Neural cell (in vitro differentiated cells): ENCODE measurements around the gene S100A16. TPM values are rescaled to one million over a fixed set of nuclear protein-coding genes. Genes with fewer than 3 reads are reported as not detected.

Experiments used
- H2AFZ ChIP-seq: fragments of 200-600, 300-800 bp; sonication (generic), shearing (Covaris generic); 2 replicates; pipeline ENCODE4 v1.6.0; 2014; ENCODE audit warnings: low read depth, mild to moderate bottlenecking, antibody characterized with exemption, low read length, moderate library complexity
- H3F3A ChIP-seq: fragments of 200-600 bp; shearing (Covaris generic); 2 replicates; pipeline ENCODE4 v1.6.1; 2016; ENCODE audit warnings: mild to moderate bottlenecking, moderate library complexity, mixed read lengths, antibody characterized with exemption, low read length; ENCODE audit not compliant: insufficient read depth, poor library complexity, severe bottlenecking
- H3K27ac ChIP-seq: fragments of 200-600, 300-800 bp; sonication (generic), shearing (Covaris generic); 2 replicates; pipeline ENCODE4 v1.5.1; 2014; ENCODE audit warnings: mild to moderate bottlenecking, low read length, moderate library complexity
- H3K27me3 ChIP-seq: fragments of 300-800, 200-600 bp; sonication (generic), shearing (Covaris generic); 2 replicates; pipeline ENCODE4 v1.6.0; 2014; ENCODE audit warnings: mild to moderate bottlenecking, low read depth, low read length, moderate library complexity; ENCODE audit not compliant: insufficient read depth
- H3K36me3 ChIP-seq: fragments of 300-800, 200-600 bp; sonication (generic), shearing (Covaris generic); 2 replicates; pipeline ENCODE4 v1.5.1; 2014; ENCODE audit warnings: mild to moderate bottlenecking, antibody characterized with exemption, low read length, moderate library complexity; ENCODE audit not compliant: insufficient read depth
- H3K4me2 ChIP-seq: fragments of 300-800, 200-600 bp; sonication (generic), shearing (Covaris generic); 2 replicates; pipeline ENCODE4 v1.6.0; 2014; ENCODE audit warnings: mild to moderate bottlenecking, low read length
- H3K4me3 ChIP-seq: fragments of 300-800, 200-600 bp; sonication (generic), shearing (Covaris generic); 2 replicates; pipeline ENCODE4 v1.5.1; 2014; ENCODE audit warnings: mild to moderate bottlenecking, low read length, moderate library complexity
- H3K79me2 ChIP-seq: fragments of 200-600 bp; shearing (Covaris generic); replicated peaks from 2 replicates; pipeline ENCODE4 v1.6.0; 2014; ENCODE audit warnings: mild to moderate bottlenecking, low read length, moderate library complexity; ENCODE audit not compliant: insufficient read depth
- H3K9ac ChIP-seq: fragments of 300-800, 200-600 bp; sonication (generic), shearing (Covaris generic); 2 replicates; pipeline ENCODE4 v1.6.1; 2016; ENCODE audit warnings: mild to moderate bottlenecking, low read length, mixed read lengths
- H3K9me2 ChIP-seq: fragments of 200-600 bp; shearing (Covaris generic); 2 replicates; pipeline ENCODE4 v1.6.1; 2016; ENCODE audit warnings: mild to moderate bottlenecking, low read length, mixed read lengths; ENCODE audit not compliant: insufficient read depth
- H3K9me3 ChIP-seq: fragments of 200-600, 300-800 bp; sonication (generic), shearing (Covaris generic); 2 replicates; pipeline ENCODE4 v1.6.1; 2016; ENCODE audit warnings: mild to moderate bottlenecking, mixed run types, low read length, moderate library complexity, mixed read lengths
- H4K20me1 ChIP-seq: fragments of 200-600 bp; shearing (Covaris generic); 2 replicates; pipeline ENCODE4 v1.6.1; 2016; ENCODE audit warnings: mild to moderate bottlenecking, mixed run types; ENCODE audit not compliant: insufficient read depth
- CTCF ChIP-seq: fragments of 450-650 bp; IDR thresholded peaks from 2 replicates; pipeline ENCODE4 v1.5.1; 2014; ENCODE audit warnings: antibody characterized with exemption, mild to moderate bottlenecking, moderate library complexity; ENCODE audit not compliant: poor library complexity, severe bottlenecking
- EP300 ChIP-seq: fragments of 450-650 bp; conservative IDR thresholded peaks from 2 replicates; pipeline ENCODE4 v1.6.1; 2014; ENCODE audit warnings: antibody characterized with exemption, mild to moderate bottlenecking, moderate library complexity; ENCODE audit not compliant: poor library complexity, severe bottlenecking
- EZH2 ChIP-seq: fragments of 200-600, 300-800 bp; shearing (Covaris generic), sonication (generic); IDR thresholded peaks from 2 replicates; pipeline ENCODE4 v1.6.1; 2014; ENCODE audit warnings: antibody characterized with exemption, low read length, borderline replicate concordance, mild to moderate bottlenecking; ENCODE audit not compliant: insufficient read depth, poor library complexity, severe bottlenecking
- MXI1 ChIP-seq: fragments of 450-650 bp; conservative IDR thresholded peaks from 2 replicates; pipeline ENCODE4 v1.6.1; 2014; ENCODE audit warnings: antibody characterized with exemption, mild to moderate bottlenecking; ENCODE audit not compliant: poor library complexity, severe bottlenecking
- POLR2AphosphoS5 ChIP-seq: IDR thresholded peaks from 2 replicates; pipeline ENCODE4 v1.6.1; 2012
- RAD21 ChIP-seq: fragments of 450-650 bp; conservative IDR thresholded peaks from 2 replicates; pipeline ENCODE4 v1.6.1; 2014; ENCODE audit warnings: antibody characterized with exemption, mild to moderate bottlenecking, moderate library complexity
- REST ChIP-seq: IDR thresholded peaks from 2 replicates; pipeline ENCODE4 v1.6.1; 2012; ENCODE audit warnings: borderline replicate concordance
- SMC3 ChIP-seq: fragments of 450-650 bp; conservative IDR thresholded peaks from 2 replicates; pipeline ENCODE4 v1.6.1; 2014; ENCODE audit warnings: antibody characterized with exemption, mild to moderate bottlenecking, moderate library complexity; ENCODE audit not compliant: poor library complexity
- TAF1 ChIP-seq: IDR thresholded peaks from 2 replicates; pipeline ENCODE4 v1.6.1; 2012; ENCODE audit warnings: low read depth
- polyA plus RNA-seq: library from polyadenylated mRNA; depleted of rRNA; stranded (reverse); fragments of >200 nt; gene quantifications from 2 replicates; pipeline ENCODE4 v1.2.3, GENCODE V29; 2014

S100A16 gene
- polyA plus RNA-seq, 1 donor from 2014 or later: not detected

GRCh38 chr1:153608089-153608682 is 4.8 kb downstream of the S100A16 start:
- Histone ChIP-seq H3K79me2 (no peaks in the 10 kb centered on the region), H3K4me3 (no peak overlapping the region), H3K9me2 (no peaks in the 10 kb centered on the region), H4K20me1 (no peaks in the 10 kb centered on the region), H3F3A (no peaks in the 10 kb centered on the region), H3K9me3 (no peaks in the 10 kb centered on the region), H3K36me3 (no peaks in the 10 kb centered on the region), H3K27me3 (no peaks in the 10 kb centered on the region), H3K27ac (no peak overlapping the region), H3K9ac (no peak overlapping the region), H2AFZ (no peak overlapping the region), H3K4me2 (no peak overlapping the region)
- TF ChIP-seq EZH2 (no peak), POLR2AphosphoS5 (no peak), REST (no peak), CTCF (no peak), SMC3 (no peak), RAD21 (no peak), EP300 (no peak), TAF1 (no peak), MXI1 (no peak)

- no peaks in the 10 kb centered on the region for H3K9me3 ChIP-seq
- H3F3A ChIP-seq: no peaks in the 10 kb centered on the region
- no peak overlapping the region for H3K27ac ChIP-seq
- no peaks in the 10 kb centered on the region for H3K79me2 ChIP-seq
- H2AFZ ChIP-seq: no peak overlapping the region
- H3K4me2 ChIP-seq: no peak overlapping the region
- no peak overlapping the region for H3K9ac ChIP-seq
- H3K36me3 ChIP-seq: no peaks in the 10 kb centered on the region
- TF ChIP-seq EP300 (no peak), REST (no peak), MXI1 (no peak), SMC3 (no peak), CTCF (no peak), TAF1 (no peak), EZH2 (no peak), RAD21 (no peak), POLR2AphosphoS5 (no peak)
- no peak overlapping the region for H3K4me3 ChIP-seq
- no peaks in the 10 kb centered on the region for H3K9me2 ChIP-seq
- H4K20me1 ChIP-seq: no peaks in the 10 kb centered on the region
- H3K27me3 ChIP-seq: no peaks in the 10 kb centered on the region
These were observed 5.6 kb downstream of the S100A16 start for GRCh38 chr1:153607381-153607780.
